Tibial nerve (tissue), 3 donors: ENCODE data around the gene GRHPR.

Experiments used
- POLR2A ChIP-seq, 2 donors: fragments of 450-650 bp; IDR thresholded peaks; one replicate each; pipeline ENCODE4 v1.6.1; 2017; ENCODE audit warnings: antibody characterized with exemption in 2 of 2, mild to moderate bottlenecking in 2 of 2, moderate library complexity in 2 of 2
- TF ChIP-seq, protein P1 (sequence below), 5 experiments: fragments of 200-600 bp in 3 of 5; fragments of 450-650 bp in 2 of 5; sonication (generic) in 3 of 5; IDR thresholded peaks; one replicate each; pipeline ENCODE4 v1.5.1; 2016 to 2019; ENCODE audit warnings: antibody characterized with exemption in 5 of 5, mild to moderate bottlenecking in 3 of 5, moderate library complexity in 2 of 5

DNA sequence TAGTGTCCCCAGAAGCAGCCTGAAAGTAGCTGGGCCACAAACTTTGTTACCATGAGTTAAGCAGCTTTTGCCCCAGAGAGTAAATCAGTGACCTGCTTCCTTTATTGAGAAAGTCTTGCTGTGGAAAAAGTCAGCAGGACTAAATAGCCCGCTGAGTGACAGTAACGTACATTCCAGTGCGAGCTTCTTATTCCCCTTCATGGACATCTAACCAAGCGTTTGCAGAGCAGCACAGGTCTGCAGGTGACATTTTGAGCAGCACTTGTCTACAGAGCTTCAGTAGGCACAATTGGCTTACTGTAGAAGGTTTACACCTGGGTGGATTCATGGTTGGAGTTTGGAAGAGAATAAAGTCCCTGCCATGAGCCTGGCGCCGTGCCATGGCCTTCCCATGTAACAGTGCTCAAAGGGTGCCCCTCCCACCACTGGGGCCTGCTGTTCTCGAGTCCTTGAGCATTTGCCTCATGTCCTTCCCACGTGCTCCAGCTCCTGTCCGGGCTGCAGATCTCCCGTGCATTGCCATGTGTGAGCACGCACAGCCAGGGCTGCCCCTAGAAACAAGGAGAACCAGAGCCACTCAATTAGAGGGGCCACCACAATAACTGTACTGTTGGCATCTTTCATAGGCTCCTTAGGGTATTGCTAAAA is 41.3 kb upstream of the GRHPR start:
- TF ChIP-seq, protein P1, sequence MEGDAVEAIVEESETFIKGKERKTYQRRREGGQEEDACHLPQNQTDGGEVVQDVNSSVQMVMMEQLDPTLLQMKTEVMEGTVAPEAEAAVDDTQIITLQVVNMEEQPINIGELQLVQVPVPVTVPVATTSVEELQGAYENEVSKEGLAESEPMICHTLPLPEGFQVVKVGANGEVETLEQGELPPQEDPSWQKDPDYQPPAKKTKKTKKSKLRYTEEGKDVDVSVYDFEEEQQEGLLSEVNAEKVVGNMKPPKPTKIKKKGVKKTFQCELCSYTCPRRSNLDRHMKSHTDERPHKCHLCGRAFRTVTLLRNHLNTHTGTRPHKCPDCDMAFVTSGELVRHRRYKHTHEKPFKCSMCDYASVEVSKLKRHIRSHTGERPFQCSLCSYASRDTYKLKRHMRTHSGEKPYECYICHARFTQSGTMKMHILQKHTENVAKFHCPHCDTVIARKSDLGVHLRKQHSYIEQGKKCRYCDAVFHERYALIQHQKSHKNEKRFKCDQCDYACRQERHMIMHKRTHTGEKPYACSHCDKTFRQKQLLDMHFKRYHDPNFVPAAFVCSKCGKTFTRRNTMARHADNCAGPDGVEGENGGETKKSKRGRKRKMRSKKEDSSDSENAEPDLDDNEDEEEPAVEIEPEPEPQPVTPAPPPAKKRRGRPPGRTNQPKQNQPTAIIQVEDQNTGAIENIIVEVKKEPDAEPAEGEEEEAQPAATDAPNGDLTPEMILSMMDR (IDR thresholded peaks at IDR 0.05), result no peak
- no peak for TF ChIP-seq POLR2A (IDR thresholded peaks at IDR 0.05)
